ENCODE data around the gene UMPS. TPM values are rescaled to one million over a fixed set of nuclear protein-coding genes. Genes with fewer than 3 reads are reported as not detected.

Gene UMPS
- total RNA-seq, 1 donor from 2014 or later: 38.3 TPM

DNA sequence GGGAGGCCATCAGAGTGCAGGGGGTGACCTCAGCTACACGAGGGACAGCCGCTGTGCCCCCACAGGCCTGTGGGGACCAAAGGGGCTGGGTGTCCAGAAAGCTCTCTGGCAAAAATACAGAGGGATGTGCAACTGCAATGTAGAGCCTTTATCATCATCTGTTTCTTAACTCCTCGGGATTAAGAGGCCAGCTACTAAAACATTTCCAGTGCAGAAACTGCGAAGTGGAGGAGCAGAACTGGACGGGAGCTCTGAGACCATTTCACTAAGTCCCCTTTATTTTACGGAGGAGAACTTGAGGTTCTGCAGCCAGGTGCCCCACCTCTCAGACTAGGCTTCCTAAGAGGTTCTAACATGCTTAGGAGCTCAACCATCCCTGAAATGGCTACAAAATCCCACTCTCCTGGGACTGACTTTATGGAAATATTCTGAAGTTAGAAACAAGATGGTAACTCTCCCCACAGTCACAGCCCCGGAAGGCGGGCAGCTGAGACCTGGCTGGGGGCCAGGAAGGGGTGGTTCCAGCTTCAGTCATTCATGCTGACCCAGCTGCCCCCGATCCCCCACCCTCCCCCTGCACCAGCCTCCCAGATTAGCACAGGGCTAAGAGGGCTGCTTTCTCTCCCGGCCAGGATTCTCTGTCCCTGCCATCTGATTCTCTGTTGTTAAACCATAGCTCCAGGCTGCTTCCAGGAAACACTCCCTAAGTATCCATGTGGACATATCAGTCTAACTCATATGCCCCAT lies 40.3 kb downstream of the UMPS start:
- Mint-ChIP-seq H3K9me3 (ENCODE audit: unreplicated experiment) (no peaks in the 10 kb centered on the region), H3K4me3 (ENCODE audit: unreplicated experiment) (peak overlapping the region; percentile 46), H3K36me3 (ENCODE audit: low read depth, unreplicated experiment) (peaks cover 34% of the 10 kb centered on the region), H3K27me3 (ENCODE audit: low read depth, unreplicated experiment) (no peaks in the 10 kb centered on the region), H3K27ac (ENCODE audit: unreplicated experiment) (peak overlapping the region; percentile 62), H3K4me1 (ENCODE audit: low read depth, unreplicated experiment) (peaks cover 44% of the 10 kb centered on the region)
- H3K4me3 ChIP-seq (ENCODE audit: insufficient read depth, low read depth, low read length): no peak overlapping the region
- no peak overlapping the region for H3K9ac ChIP-seq (ENCODE audit: low read length)
- peaks cover 4% of the 10 kb centered on the region for H4K20me1 ChIP-seq (ENCODE audit: insufficient read depth, low read length)
- no peak overlapping the region for H2AFZ ChIP-seq (ENCODE audit: low read depth, low read length)
- H3K79me2 ChIP-seq (ENCODE audit: insufficient read depth, low read length): peaks cover 7% of the 10 kb centered on the region
- H3K9me3 ChIP-seq (ENCODE audit: insufficient read depth, low read depth, low read length): no peaks in the 10 kb centered on the region
- DNase-seq (ENCODE audit: low read depth): no peak
- H3K4me2 ChIP-seq (ENCODE audit: low read length): no peak overlapping the region
- H3K27ac ChIP-seq (ENCODE audit: low read depth, low read length): no peak overlapping the region
- H3K4me1 ChIP-seq (ENCODE audit: insufficient read depth, low read length): peaks cover 33% of the 10 kb centered on the region
- peaks cover 13% of the 10 kb centered on the region for H3K36me3 ChIP-seq (ENCODE audit: insufficient read depth, low read length)
- no peak for FAIRE-seq
- H3K27me3 ChIP-seq (ENCODE audit: insufficient read depth, low read length): no peaks in the 10 kb centered on the region
- TF ChIP-seq, protein P1, sequence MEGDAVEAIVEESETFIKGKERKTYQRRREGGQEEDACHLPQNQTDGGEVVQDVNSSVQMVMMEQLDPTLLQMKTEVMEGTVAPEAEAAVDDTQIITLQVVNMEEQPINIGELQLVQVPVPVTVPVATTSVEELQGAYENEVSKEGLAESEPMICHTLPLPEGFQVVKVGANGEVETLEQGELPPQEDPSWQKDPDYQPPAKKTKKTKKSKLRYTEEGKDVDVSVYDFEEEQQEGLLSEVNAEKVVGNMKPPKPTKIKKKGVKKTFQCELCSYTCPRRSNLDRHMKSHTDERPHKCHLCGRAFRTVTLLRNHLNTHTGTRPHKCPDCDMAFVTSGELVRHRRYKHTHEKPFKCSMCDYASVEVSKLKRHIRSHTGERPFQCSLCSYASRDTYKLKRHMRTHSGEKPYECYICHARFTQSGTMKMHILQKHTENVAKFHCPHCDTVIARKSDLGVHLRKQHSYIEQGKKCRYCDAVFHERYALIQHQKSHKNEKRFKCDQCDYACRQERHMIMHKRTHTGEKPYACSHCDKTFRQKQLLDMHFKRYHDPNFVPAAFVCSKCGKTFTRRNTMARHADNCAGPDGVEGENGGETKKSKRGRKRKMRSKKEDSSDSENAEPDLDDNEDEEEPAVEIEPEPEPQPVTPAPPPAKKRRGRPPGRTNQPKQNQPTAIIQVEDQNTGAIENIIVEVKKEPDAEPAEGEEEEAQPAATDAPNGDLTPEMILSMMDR (IDR thresholded peaks at IDR 0.05; ENCODE audit: insufficient read depth, low read depth, low read length): no peak
- TF ChIP-seq EZH2 (IDR thresholded peaks at IDR 0.05; ENCODE audit: insufficient read depth, low read length): no peak

DNA sequence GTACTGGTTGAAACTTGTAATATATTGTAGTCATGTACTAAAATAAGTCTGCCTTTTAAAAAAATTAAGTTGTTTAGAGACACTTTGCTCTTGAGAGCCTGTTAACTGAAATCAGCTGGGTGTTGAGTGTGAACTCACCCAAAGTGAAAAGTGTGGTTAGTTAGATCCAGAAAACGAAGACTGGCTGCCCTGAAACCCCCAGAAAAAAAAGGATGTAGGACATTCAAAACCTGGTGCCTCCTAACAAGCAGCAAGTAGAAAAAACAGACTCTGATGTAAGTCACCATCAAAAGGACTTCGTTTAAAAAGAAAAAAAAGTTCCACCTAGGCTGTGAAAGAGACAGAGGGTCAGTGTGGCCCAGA lies 40.8 kb downstream of the UMPS start:
- Histone ChIP-seq H3K4me1 (ENCODE audit: insufficient read depth, low read length) (peaks cover 33% of the 10 kb centered on the region), H3K4me2 (ENCODE audit: low read length) (no peak overlapping the region), H2AFZ (ENCODE audit: low read depth, low read length) (no peak overlapping the region), H3K79me2 (ENCODE audit: insufficient read depth, low read length) (peaks cover 7% of the 10 kb centered on the region), H3K36me3 (ENCODE audit: insufficient read depth, low read length) (peaks cover 13% of the 10 kb centered on the region), H3K9ac (ENCODE audit: low read length) (no peak overlapping the region), H3K9me3 (ENCODE audit: insufficient read depth, low read depth, low read length) (no peaks in the 10 kb centered on the region), H3K27me3 (ENCODE audit: insufficient read depth, low read length) (no peaks in the 10 kb centered on the region), H4K20me1 (ENCODE audit: insufficient read depth, low read length) (peaks cover 4% of the 10 kb centered on the region), H3K27ac (ENCODE audit: low read depth, low read length) (no peak overlapping the region), H3K4me3 (ENCODE audit: insufficient read depth, low read depth, low read length) (no peak overlapping the region)
- H3K9me3 Mint-ChIP-seq (ENCODE audit: unreplicated experiment): no peaks in the 10 kb centered on the region
- H3K36me3 Mint-ChIP-seq (ENCODE audit: low read depth, unreplicated experiment): peaks cover 29% of the 10 kb centered on the region
- peaks cover 42% of the 10 kb centered on the region for H3K4me1 Mint-ChIP-seq (ENCODE audit: low read depth, unreplicated experiment)
- H3K4me3 Mint-ChIP-seq (ENCODE audit: unreplicated experiment): peak overlapping the region; percentile 46
- no peaks in the 10 kb centered on the region for H3K27me3 Mint-ChIP-seq (ENCODE audit: low read depth, unreplicated experiment)
- peak overlapping the region; percentile 62 for H3K27ac Mint-ChIP-seq (ENCODE audit: unreplicated experiment)
- no peak for TF ChIP-seq EZH2 (IDR thresholded peaks at IDR 0.05; ENCODE audit: insufficient read depth, low read length)
- TF ChIP-seq, protein P1 (IDR thresholded peaks at IDR 0.05; ENCODE audit: insufficient read depth, low read depth, low read length): no peak
- FAIRE-seq (no peak), DNase-seq (ENCODE audit: low read depth) (no peak)
